ENCODE results near the gene UEVLD. TPM values are rescaled to one million over a fixed set of nuclear protein-coding genes. Genes with fewer than 3 reads are reported as not detected.

Gene UEVLD
- total and polyA plus RNA-seq, 4 donors = 16.9 to 32.2 (median 23.3) TPM

GRCh38 chr11:18548001-18548400, 40.5 kb downstream of the UEVLD start:
- WGBS (ENCODE audit: insufficient coverage) = no CpG with 5 or more reads among the region's 2 CpGs
- no peak overlapping the region for H3K27ac ChIP-seq (ENCODE audit: low read depth, low read length)

GRCh38 chr11:18540207-18541009, 48.1 kb downstream of the UEVLD start:
- Histone ChIP-seq H3K4me1 (ENCODE audit: control insufficient read depth, insufficient read depth, low read length) (no peaks in the 10 kb centered on the region), H3K9me3 (ENCODE audit: control insufficient read depth, insufficient read depth, low read length) (no peaks in the 10 kb centered on the region), H3K36me3 (ENCODE audit: control insufficient read depth, insufficient read depth, low read length) (peaks cover 12% of the 10 kb centered on the region), H3K27me3 (ENCODE audit: control insufficient read depth, insufficient read depth, low read length) (no peaks in the 10 kb centered on the region), H3K27ac (ENCODE audit: low read depth, low read length) (no peak overlapping the region), H3K4me3 (ENCODE audit: low read depth, low read length) (no peak overlapping the region)
- DNase-seq (ENCODE audit: low read depth in 4 of 6, low spot score in 6 of 6) = peak in 3 of 6 donors; percentile 3 to 75 (median 37)
- no CpG with 5 or more reads among the region's 1 CpG for WGBS (ENCODE audit: insufficient coverage)

More at GRCh38 chr11:18548001-18548400, 40.5 kb downstream of the UEVLD start:
- H3K4me1 ChIP-seq (ENCODE audit: control insufficient read depth, insufficient read depth, low read length) = no peaks in the 10 kb centered on the region
- no peak for DNase-seq (ENCODE audit: low read depth in 4 of 6, low spot score in 6 of 6)
- no peak overlapping the region for H3K4me3 ChIP-seq (ENCODE audit: low read depth, low read length)
- peaks cover 15% of the 10 kb centered on the region for H3K36me3 ChIP-seq (ENCODE audit: control insufficient read depth, insufficient read depth, low read length)
- H3K27me3 ChIP-seq (ENCODE audit: control insufficient read depth, insufficient read depth, low read length) = no peaks in the 10 kb centered on the region
- no peaks in the 10 kb centered on the region for H3K9me3 ChIP-seq (ENCODE audit: control insufficient read depth, insufficient read depth, low read length)

- no peak for DNase-seq (ENCODE audit: low read depth in 4 of 6, low spot score in 6 of 6)
- no CpG with 5 or more reads among the region's 1 CpG for whole genome bisulfite sequencing (ENCODE audit: insufficient coverage)
These were observed 52.3 kb downstream of the UEVLD start for GRCh38 chr11:18536209-18536608.

GRCh38 chr11:18534245-18534644, 54.3 kb downstream of the UEVLD start:
- Histone ChIP-seq H3K4me3 (ENCODE audit: low read depth, low read length) (no peak overlapping the region), H3K4me1 (ENCODE audit: control insufficient read depth, insufficient read depth, low read length) (no peaks in the 10 kb centered on the region), H3K9me3 (ENCODE audit: control insufficient read depth, insufficient read depth, low read length) (no peaks in the 10 kb centered on the region), H3K27ac (ENCODE audit: low read depth, low read length) (no peak overlapping the region), H3K36me3 (ENCODE audit: control insufficient read depth, insufficient read depth, low read length) (peaks cover 9% of the 10 kb centered on the region), H3K27me3 (ENCODE audit: control insufficient read depth, insufficient read depth, low read length) (no peaks in the 10 kb centered on the region)
- DNase-seq (ENCODE audit: low read depth in 4 of 6, low spot score in 6 of 6) = no peak
- WGBS (ENCODE audit: insufficient coverage) = no CpG with 5 or more reads among the region's 1 CpG

More at GRCh38 chr11:18536209-18536608, 52.3 kb downstream of the UEVLD start:
- no peak overlapping the region for H3K4me3 ChIP-seq (ENCODE audit: low read depth, low read length)
- H3K27ac ChIP-seq (ENCODE audit: low read depth, low read length) = no peak overlapping the region
- no peaks in the 10 kb centered on the region for H3K4me1 ChIP-seq (ENCODE audit: control insufficient read depth, insufficient read depth, low read length)
- no peaks in the 10 kb centered on the region for H3K9me3 ChIP-seq (ENCODE audit: control insufficient read depth, insufficient read depth, low read length)
- peaks cover 9% of the 10 kb centered on the region for H3K36me3 ChIP-seq (ENCODE audit: control insufficient read depth, insufficient read depth, low read length)
- H3K27me3 ChIP-seq (ENCODE audit: control insufficient read depth, insufficient read depth, low read length) = no peaks in the 10 kb centered on the region

GRCh38 chr11:18533365-18533764, 55.2 kb downstream of the UEVLD start:
- Histone ChIP-seq H3K36me3 (ENCODE audit: control insufficient read depth, insufficient read depth, low read length) (peaks cover 9% of the 10 kb centered on the region), H3K4me3 (ENCODE audit: low read depth, low read length) (no peak overlapping the region), H3K9me3 (ENCODE audit: control insufficient read depth, insufficient read depth, low read length) (no peaks in the 10 kb centered on the region), H3K27me3 (ENCODE audit: control insufficient read depth, insufficient read depth, low read length) (no peaks in the 10 kb centered on the region), H3K4me1 (ENCODE audit: control insufficient read depth, insufficient read depth, low read length) (no peaks in the 10 kb centered on the region), H3K27ac (ENCODE audit: low read depth, low read length) (no peak overlapping the region)
- WGBS (ENCODE audit: insufficient coverage) = 100% methylated on average over 2 of the region's 3 CpGs
- no peak for DNase-seq (ENCODE audit: low read depth in 4 of 6, low spot score in 6 of 6)

GRCh38 chr11:18527512-18527911, 61.0 kb downstream of the UEVLD start:
- peak overlapping the region; percentile 97 for H3K4me3 ChIP-seq (ENCODE audit: low read depth, low read length)
- H3K27ac ChIP-seq (ENCODE audit: low read depth, low read length) = peak overlapping the region; percentile 96
- peak in 2 of 6 donors; percentile 5 to 17 for DNase-seq (ENCODE audit: low read depth in 4 of 6, low spot score in 6 of 6)
- no peaks in the 10 kb centered on the region for H3K9me3 ChIP-seq (ENCODE audit: control insufficient read depth, insufficient read depth, low read length)
- H3K4me1 ChIP-seq (ENCODE audit: control insufficient read depth, insufficient read depth, low read length) = peaks cover 10% of the 10 kb centered on the region
- 41% methylated on average over 3 of the region's 5 CpGs for WGBS (ENCODE audit: insufficient coverage)
- H3K36me3 ChIP-seq (ENCODE audit: control insufficient read depth, insufficient read depth, low read length) = peaks cover 2% of the 10 kb centered on the region
- no peaks in the 10 kb centered on the region for H3K27me3 ChIP-seq (ENCODE audit: control insufficient read depth, insufficient read depth, low read length)

- under 1% methylated on average over 52 of the region's 57 CpGs for WGBS (ENCODE audit: insufficient coverage)
- H3K27me3 ChIP-seq (ENCODE audit: control insufficient read depth, insufficient read depth, low read length) = no peaks in the 10 kb centered on the region
- peaks cover 10% of the 10 kb centered on the region for H3K4me1 ChIP-seq (ENCODE audit: control insufficient read depth, insufficient read depth, low read length)
- peak; percentile 93 to 98 (median 94) for DNase-seq (ENCODE audit: low read depth in 4 of 6, low spot score in 6 of 6)
- no peaks in the 10 kb centered on the region for H3K9me3 ChIP-seq (ENCODE audit: control insufficient read depth, insufficient read depth, low read length)
- H3K27ac ChIP-seq (ENCODE audit: low read depth, low read length) = peak within 1 kb of the TSS; percentile 96
- H3K36me3 ChIP-seq (ENCODE audit: control insufficient read depth, insufficient read depth, low read length) = peaks cover 2% of the 10 kb centered on the region
- H3K4me3 ChIP-seq (ENCODE audit: low read depth, low read length) = peak within 1 kb of the TSS; percentile 97
These were observed 61.8 kb downstream of the UEVLD start, which contains the start of gene TSG101 for GRCh38 chr11:18526521-18527296. Gene TSG101 (minus strand): TSS chr11:18526942. CDS start chr11:18526816, 126 bp downstream.

- Histone ChIP-seq H3K36me3 (ENCODE audit: control insufficient read depth, insufficient read depth, low read length) (peaks cover 5% of the 10 kb centered on the region), H3K4me1 (ENCODE audit: control insufficient read depth, insufficient read depth, low read length) (peaks cover 10% of the 10 kb centered on the region), H3K27me3 (ENCODE audit: control insufficient read depth, insufficient read depth, low read length) (no peaks in the 10 kb centered on the region), H3K27ac (ENCODE audit: low read depth, low read length) (peak overlapping the region; percentile 96), H3K9me3 (ENCODE audit: control insufficient read depth, insufficient read depth, low read length) (no peaks in the 10 kb centered on the region), H3K4me3 (ENCODE audit: low read depth, low read length) (peak overlapping the region; percentile 97)
- WGBS (ENCODE audit: insufficient coverage) = no CpG with 5 or more reads among the region's 8 CpGs
- peak in 1 of 6 donors; percentile 1 for DNase-seq (ENCODE audit: low read depth in 4 of 6, low spot score in 6 of 6)
These were observed 62.4 kb downstream of the UEVLD start for GRCh38 chr11:18526130-18526520.

GRCh38 chr11:18524248-18524647, 64.3 kb downstream of the UEVLD start:
- no peaks in the 10 kb centered on the region for H3K9me3 ChIP-seq (ENCODE audit: control insufficient read depth, insufficient read depth, low read length)
- no peak overlapping the region for H3K27ac ChIP-seq (ENCODE audit: low read depth, low read length)
- peaks cover 5% of the 10 kb centered on the region for H3K36me3 ChIP-seq (ENCODE audit: control insufficient read depth, insufficient read depth, low read length)
- no peak overlapping the region for H3K4me3 ChIP-seq (ENCODE audit: low read depth, low read length)
- peaks cover 10% of the 10 kb centered on the region for H3K4me1 ChIP-seq (ENCODE audit: control insufficient read depth, insufficient read depth, low read length)
- no CpG with 5 or more reads among the region's 1 CpG for WGBS (ENCODE audit: insufficient coverage)
- DNase-seq (ENCODE audit: low read depth in 4 of 6, low spot score in 6 of 6) = no peak
- no peaks in the 10 kb centered on the region for H3K27me3 ChIP-seq (ENCODE audit: control insufficient read depth, insufficient read depth, low read length)

All from spinal cord (tissue), 10 donors.